ENCODE results near the gene SCD5.

DNA sequence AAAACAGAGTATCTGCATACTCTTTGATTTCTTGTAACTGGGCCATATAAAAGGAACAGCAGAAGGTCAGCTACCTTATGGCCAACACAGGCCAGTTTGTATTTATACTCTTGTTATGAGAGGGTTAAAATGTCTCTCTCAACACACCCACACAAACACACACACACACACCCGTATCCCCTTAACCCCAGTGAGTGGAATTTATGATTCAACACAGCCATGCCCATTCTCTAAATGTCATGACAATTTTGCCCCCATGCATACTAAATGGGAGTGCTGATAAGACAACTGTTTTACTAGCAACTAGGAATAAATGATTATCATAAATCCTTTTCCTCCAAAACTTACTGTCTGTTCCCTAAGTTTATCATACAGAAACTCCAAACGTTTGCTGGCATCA lies 22.1 kb upstream of the SCD5 start:
- no peak for TF ChIP-seq GATA2 (IDR thresholded peaks at IDR 0.05; ENCODE audit: insufficient read depth, insufficient read length, low read depth, low read length)
- TF ChIP-seq CTCF (IDR thresholded peaks at IDR 0.05; ENCODE audit: extremely low read depth in 1 of 2, insufficient read depth in 1 of 2, low read depth in 1 of 2, low read length in 2 of 2) = no peak
- no peak for TF ChIP-seq POLR2A (IDR thresholded peaks at IDR 0.05; ENCODE audit: low read depth, low read length)

All from endothelial cell of umbilical vein (primary cell).